MM.1S (cell line): ENCODE data around the gene PIP5K1C.

Experiments
- EZH2 ChIP-seq: fragments of 300-600 bp; sonication (generic); optimal IDR thresholded peaks from 2 replicates; pipeline ENCODE3; 2017; ENCODE audit warnings: low read depth, mild to moderate bottlenecking, antibody characterized with exemption, low read length, mixed read lengths
- EZH2phosphoT487 ChIP-seq: fragments of 300-600 bp; sonication (generic); IDR thresholded peaks from 2 replicates; pipeline ENCODE4 v1.6.1; 2018; ENCODE audit warnings: antibody characterized with exemption, low read length
- TF ChIP-seq, protein P1 (sequence below): fragments of 300-600 bp; sonication (generic); IDR thresholded peaks from 2 replicates; pipeline ENCODE4 v1.5.1; 2016; ENCODE audit warnings: antibody characterized with exemption, low read length, mixed read lengths

DNA sequence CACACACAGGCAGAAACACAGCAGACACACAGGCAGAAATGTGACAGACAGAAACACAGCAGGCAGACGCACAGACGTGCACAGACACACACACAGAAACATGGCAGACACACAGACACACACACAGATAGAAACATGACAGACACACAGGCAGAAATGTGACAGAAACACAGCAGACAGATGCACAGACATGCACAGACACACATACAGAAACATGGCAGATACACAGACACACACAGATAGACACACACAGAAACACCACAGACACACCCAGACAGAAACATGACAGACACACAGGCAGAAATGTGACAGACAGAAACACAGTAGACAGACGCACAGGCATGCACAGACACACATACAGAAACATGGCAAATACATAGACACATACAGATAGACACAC lies 94.9 kb downstream of the PIP5K1C start:
- TF ChIP-seq EZH2 (no peak), EZH2phosphoT487 (no peak)
- TF ChIP-seq, protein P1, sequence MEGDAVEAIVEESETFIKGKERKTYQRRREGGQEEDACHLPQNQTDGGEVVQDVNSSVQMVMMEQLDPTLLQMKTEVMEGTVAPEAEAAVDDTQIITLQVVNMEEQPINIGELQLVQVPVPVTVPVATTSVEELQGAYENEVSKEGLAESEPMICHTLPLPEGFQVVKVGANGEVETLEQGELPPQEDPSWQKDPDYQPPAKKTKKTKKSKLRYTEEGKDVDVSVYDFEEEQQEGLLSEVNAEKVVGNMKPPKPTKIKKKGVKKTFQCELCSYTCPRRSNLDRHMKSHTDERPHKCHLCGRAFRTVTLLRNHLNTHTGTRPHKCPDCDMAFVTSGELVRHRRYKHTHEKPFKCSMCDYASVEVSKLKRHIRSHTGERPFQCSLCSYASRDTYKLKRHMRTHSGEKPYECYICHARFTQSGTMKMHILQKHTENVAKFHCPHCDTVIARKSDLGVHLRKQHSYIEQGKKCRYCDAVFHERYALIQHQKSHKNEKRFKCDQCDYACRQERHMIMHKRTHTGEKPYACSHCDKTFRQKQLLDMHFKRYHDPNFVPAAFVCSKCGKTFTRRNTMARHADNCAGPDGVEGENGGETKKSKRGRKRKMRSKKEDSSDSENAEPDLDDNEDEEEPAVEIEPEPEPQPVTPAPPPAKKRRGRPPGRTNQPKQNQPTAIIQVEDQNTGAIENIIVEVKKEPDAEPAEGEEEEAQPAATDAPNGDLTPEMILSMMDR = no peak
